Adrenal gland (tissue), 12 donors: ENCODE data around the gene SUFU. TPM values are rescaled to one million over a fixed set of nuclear protein-coding genes. Genes with fewer than 3 reads are reported as not detected.

Experiments
- DNase-seq, 7 donors: peaks; one replicate each; pipeline ENCODE4 v3.0.0-alpha.2; 2019 to 2020
- H3K27ac ChIP-seq, 5 donors: fragments of 200-600 bp; sonication (generic) in 4 of 5; 1 replicate in 3 of 5; 2 replicates in 2 of 5; pipeline versions ENCODE4 v1.5.1 to v1.8.0; 2016 to 2020; ENCODE audit warnings: mild to moderate bottlenecking in 1 of 5
- H3K27me3 ChIP-seq: fragments of 200-600 bp; 2 replicates; pipeline ENCODE4 v1.8.0; 2021
- H3K36me3 ChIP-seq, 2 donors: fragments of 200-600 bp; replicated peaks in 1 of 2; 1 replicate in 1 of 2; 2 replicates in 1 of 2; pipeline versions ENCODE4 v1.5.1 to v1.8.0; 2018 to 2022
- H3K4me1 ChIP-seq, 2 donors: fragments of 200-600 bp; replicated peaks in 1 of 2; 1 replicate in 1 of 2; 2 replicates in 1 of 2; pipeline versions ENCODE4 v1.5.1 to v1.8.0; 2018 to 2021
- H3K4me3 ChIP-seq, 4 donors: fragments of 200-600 bp; sonication (generic) in 3 of 4; one replicate each; pipeline ENCODE4 v1.5.1; 2016 to 2018
- H3K9me3 ChIP-seq, 3 donors: fragments of 200-600 bp; sonication (generic) in 1 of 3; replicated peaks in 1 of 3; 1 replicate in 2 of 3; 2 replicates in 1 of 3; pipeline versions ENCODE4 v1.5.1 to v1.8.0; 2016 to 2021
- POLR2A ChIP-seq, 2 donors: fragments of 450-650 bp; IDR thresholded peaks; one replicate each; pipeline ENCODE4 v1.6.1; 2017; ENCODE audit warnings: antibody characterized with exemption in 2 of 2, mild to moderate bottlenecking in 2 of 2, moderate library complexity in 1 of 2
- WGBS, 4 donors: extraction: QIAGEN DNeasy Blood & Tissue Kit in 2 of 4; methylation state at CpG; one replicate each; pipeline versions ENCODE4 v1.1.5 to v1.1.7; 2013 to 2017; 5-methylcytosine and 5-hydroxymethylcytosine counted together
- intact Hi-C, 2 donors: fragments of 100-400 bp; cut with DNase I; formaldehyde crosslinking; loops; one replicate each; pipeline versions ENCODE4 v1.14.1 to v1.15.0; 2022 to 2023
- polyA plus RNA-seq, 3 donors: library from polyadenylated mRNA; stranded (reverse); fragments of 200-250 nt in 2 of 3; fragments of 350-450 nt in 1 of 3; fragmentation: Illumina TruSeq in 1 of 3; extraction: RNeasy Lipid Tissue Mini Kit (QIAGEN cat#74804) in 1 of 3; gene quantifications; one replicate each; pipeline ENCODE4 v1.2.3, GENCODE V29; 2013 to 2014
- total RNA-seq, 9 donors: library from RNA; depleted of rRNA in 4 of 9; stranded (reverse); fragments of >200 nt in 4 of 9; fragments of 120-200 nt in 1 of 9; fragmentation: NEBNext Ultra II Directional in 1 of 9; extraction: Animal tissue kit (Norgen Biotek cat#: 25700) in 1 of 9; gene quantifications; one replicate each; pipeline versions ENCODE4 v1.1.0 to v1.2.4, GENCODE V29; 2013 to 2023
- TF ChIP-seq, protein P1 (sequence below), 6 experiments: fragments of 450-650 bp in 4 of 6; fragments of 200-600 bp in 2 of 6; sonication (generic) in 1 of 6; IDR thresholded peaks; 1 replicate in 5 of 6; 2 replicates in 1 of 6; pipeline versions ENCODE4 v1.5.1 to v1.8.0; 2016 to 2021; ENCODE audit warnings: antibody characterized with exemption in 6 of 6, mild to moderate bottlenecking in 2 of 6, moderate library complexity in 1 of 6
- donor health status: healthy with polysubstance abuse.
- donor health status: Bipolar disorder and iron deficiency.
- donor health status: DM: yes; HTN: yes; CAD: no.
- donor health status: DM: no; HTN: no; CAD: no.
- donor health status: DM: no; HTN: no; CAD: no.
- donor health status: DM: yes; HTN: yes; CAD: no.

Gene SUFU
- total and polyA plus RNA-seq, 12 donors = 4.3 to 20.2 (median 11.1) TPM

DNA sequence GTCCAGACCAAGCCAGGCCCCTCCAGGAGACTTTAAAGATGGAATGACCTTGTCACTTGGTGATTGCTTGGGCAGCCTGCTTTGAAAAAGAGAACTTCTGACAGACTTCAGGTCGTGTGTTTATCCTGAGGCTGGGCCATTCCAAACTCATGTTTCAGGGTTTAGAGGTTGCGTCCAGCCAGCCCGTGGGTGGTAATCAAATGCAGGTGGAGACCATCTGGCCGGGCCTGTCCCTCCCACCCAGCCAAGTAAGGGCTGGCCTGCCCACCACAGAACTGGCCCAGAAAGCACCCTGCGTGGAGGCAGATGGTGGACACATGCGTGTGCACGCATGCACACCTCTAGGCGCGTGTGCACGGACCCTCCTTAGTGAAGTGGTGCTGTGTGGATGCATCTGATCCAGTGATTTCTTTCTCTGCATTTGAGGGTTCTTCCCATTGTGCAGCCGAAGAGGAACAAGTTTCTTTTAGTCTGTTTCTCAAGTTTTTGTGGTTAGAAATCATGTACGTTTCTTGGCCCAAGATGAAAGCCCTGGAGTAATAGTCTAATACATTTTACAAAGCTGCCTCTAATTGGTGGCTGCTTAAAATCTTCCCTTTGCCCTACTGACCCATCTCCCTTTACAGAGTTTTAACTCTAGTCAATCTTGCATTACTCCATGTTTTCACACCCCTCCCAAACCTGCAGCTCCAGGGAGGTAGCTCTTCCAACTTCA lies 43.0 kb downstream of the SUFU start:
- Histone ChIP-seq H3K36me3 (no peaks in the 10 kb centered on the region), H3K27me3 (no peaks in the 10 kb centered on the region), H3K4me1 (peaks cover 0 to 16% of the 10 kb centered on the region in 2 donors), H3K9me3 (no peaks in the 10 kb centered on the region), H3K27ac (no peak overlapping the region), H3K4me3 (no peak overlapping the region)
- 63 to 76% (median 70%) methylated on average over 9 to 12 of the region's 12 CpGs for WGBS, 4 donors
- DNase-seq = no peak
- TF ChIP-seq, protein P1, sequence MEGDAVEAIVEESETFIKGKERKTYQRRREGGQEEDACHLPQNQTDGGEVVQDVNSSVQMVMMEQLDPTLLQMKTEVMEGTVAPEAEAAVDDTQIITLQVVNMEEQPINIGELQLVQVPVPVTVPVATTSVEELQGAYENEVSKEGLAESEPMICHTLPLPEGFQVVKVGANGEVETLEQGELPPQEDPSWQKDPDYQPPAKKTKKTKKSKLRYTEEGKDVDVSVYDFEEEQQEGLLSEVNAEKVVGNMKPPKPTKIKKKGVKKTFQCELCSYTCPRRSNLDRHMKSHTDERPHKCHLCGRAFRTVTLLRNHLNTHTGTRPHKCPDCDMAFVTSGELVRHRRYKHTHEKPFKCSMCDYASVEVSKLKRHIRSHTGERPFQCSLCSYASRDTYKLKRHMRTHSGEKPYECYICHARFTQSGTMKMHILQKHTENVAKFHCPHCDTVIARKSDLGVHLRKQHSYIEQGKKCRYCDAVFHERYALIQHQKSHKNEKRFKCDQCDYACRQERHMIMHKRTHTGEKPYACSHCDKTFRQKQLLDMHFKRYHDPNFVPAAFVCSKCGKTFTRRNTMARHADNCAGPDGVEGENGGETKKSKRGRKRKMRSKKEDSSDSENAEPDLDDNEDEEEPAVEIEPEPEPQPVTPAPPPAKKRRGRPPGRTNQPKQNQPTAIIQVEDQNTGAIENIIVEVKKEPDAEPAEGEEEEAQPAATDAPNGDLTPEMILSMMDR (IDR thresholded peaks at IDR 0.05) = no peak
- TF ChIP-seq POLR2A (IDR thresholded peaks at IDR 0.05) = no peak
- intact Hi-C loops = no loop called here

DNA sequence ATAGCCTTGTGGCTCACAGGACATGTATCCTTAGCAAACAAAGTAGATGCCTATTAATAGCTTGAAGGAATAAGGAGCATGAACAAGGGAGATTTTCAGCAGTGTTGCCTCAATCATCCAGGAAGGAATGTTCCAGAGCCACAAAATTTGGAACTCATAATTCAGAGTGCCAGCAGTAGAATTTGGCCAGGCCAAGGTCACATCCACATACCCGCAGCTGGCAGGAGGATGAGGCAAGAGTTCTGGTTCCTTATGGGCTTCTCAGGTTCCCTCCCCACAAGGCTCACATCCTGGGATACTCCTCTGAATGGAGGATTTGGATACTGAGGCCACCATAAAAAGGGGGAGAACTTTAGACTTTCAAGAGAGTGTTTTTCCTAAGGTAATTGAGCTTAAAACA lies 45.8 kb downstream of the SUFU start:
- H3K36me3 ChIP-seq = no peaks in the 10 kb centered on the region
- intact Hi-C loops = no loop called here
- no peaks in the 10 kb centered on the region for H3K27me3 ChIP-seq
- WGBS, 4 donors = 28 to 50% (median 46%) methylated on average over 1 of the region's 1 CpG
- TF ChIP-seq, protein P1 (IDR thresholded peaks at IDR 0.05) = no peak
- no peak for TF ChIP-seq POLR2A (IDR thresholded peaks at IDR 0.05)
- peak in 6 of 7 donors; percentile 32 to 67 (median 52) for DNase-seq
- peak overlapping the region in 1 of 5 donors; percentile 50 for H3K27ac ChIP-seq
- no peaks in the 10 kb centered on the region for H3K9me3 ChIP-seq
- H3K4me1 ChIP-seq = peaks cover 0 to 16% of the 10 kb centered on the region in 2 donors
- H3K4me3 ChIP-seq = no peak overlapping the region

DNA sequence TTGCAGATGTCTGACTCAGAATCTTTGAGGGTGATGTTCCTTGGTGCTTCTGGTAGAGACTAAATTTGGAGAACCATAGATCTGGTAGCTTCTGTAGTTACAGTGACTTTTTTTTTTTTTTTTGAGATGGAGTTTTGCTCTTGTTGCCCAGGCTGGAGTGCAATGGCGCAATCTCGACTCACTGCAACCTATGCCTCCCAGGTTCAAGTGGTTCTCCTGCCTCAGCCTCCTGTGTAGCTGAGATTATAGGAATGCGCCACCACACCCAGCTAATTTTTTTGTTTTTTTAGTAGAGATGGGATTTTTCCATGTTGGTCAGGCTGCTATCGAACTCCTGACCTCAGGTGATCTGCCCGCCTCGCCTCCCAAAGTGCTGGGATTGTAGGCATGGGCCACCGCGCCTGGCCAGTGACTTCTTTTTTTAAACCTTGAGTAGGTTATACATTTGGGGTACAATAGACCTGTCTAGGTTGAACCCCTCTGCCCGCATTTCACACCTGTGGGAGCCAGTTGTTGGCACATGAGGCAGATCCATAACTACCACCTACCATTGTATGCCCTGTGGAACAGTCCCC lies 47.0 kb downstream of the SUFU start:
- intact Hi-C loops = no loop called here
- no peaks in the 10 kb centered on the region for H3K27me3 ChIP-seq
- 95 to 100% (median 98%) methylated on average over 9 of the region's 9 CpGs for WGBS, 4 donors
- no peak overlapping the region for H3K4me3 ChIP-seq
- H3K4me1 ChIP-seq = peaks cover 4 to 19% of the 10 kb centered on the region in 2 donors
- no peaks in the 10 kb centered on the region for H3K9me3 ChIP-seq
- TF ChIP-seq, protein P1 (IDR thresholded peaks at IDR 0.05) = no peak
- no peak for TF ChIP-seq POLR2A (IDR thresholded peaks at IDR 0.05)
- no peak overlapping the region for H3K27ac ChIP-seq
- no peaks in the 10 kb centered on the region for H3K36me3 ChIP-seq
- DNase-seq = no peak

DNA sequence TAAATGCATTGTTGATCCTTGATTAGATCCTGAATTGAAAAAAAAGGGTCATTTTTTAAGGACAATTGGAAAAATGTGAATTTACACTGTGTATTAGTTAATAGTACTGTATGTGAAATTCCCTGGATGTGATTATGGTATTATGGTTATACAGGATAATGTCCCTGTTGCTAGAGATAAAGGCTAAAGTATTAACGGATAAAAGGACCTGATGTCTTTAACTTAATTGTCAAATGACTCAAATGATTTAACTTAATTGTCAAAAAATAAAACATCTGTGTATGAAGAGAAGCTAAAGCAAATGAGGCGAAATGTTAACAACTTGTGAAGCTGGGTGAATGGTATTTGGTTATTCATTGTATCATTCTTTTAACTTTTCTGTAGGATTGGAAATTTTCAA lies 48.8 kb downstream of the SUFU start:
- DNase-seq = no peak
- Histone ChIP-seq H3K27ac (no peak overlapping the region), H3K9me3 (no peaks in the 10 kb centered on the region), H3K36me3 (no peaks in the 10 kb centered on the region), H3K4me3 (no peak overlapping the region), H3K27me3 (no peaks in the 10 kb centered on the region), H3K4me1 (peaks cover 13% of the 10 kb centered on the region in 2 donors)
- no peak for TF ChIP-seq POLR2A (IDR thresholded peaks at IDR 0.05)
- TF ChIP-seq, protein P1 (IDR thresholded peaks at IDR 0.05) = no peak
- intact Hi-C loops = no loop called here
- WGBS, 4 donors = 80 to 86% (median 83%) methylated on average over 2 of the region's 2 CpGs
